Upper lobe of left lung (tissue), 4 donors: ENCODE results near the gene C1D.

Experiments used
- CTCF ChIP-seq, 6 experiments: fragments of 450-650 bp in 4 of 6; fragments of 200-600 bp in 2 of 6; sonication (generic) in 2 of 6; IDR thresholded peaks; one replicate each; pipeline ENCODE4 v1.5.1; 2016 to 2019; ENCODE audit warnings: antibody characterized with exemption in 6 of 6
- EP300 ChIP-seq, 4 donors: sonication (generic); formaldehyde crosslinking; IDR thresholded peaks; one replicate each; pipeline ENCODE4 v1.5.1; 2017; ENCODE audit warnings: antibody characterized with exemption in 4 of 4, control low read depth in 2 of 4

- TF ChIP-seq EP300 (IDR thresholded peaks at IDR 0.05) (no peak), CTCF (IDR thresholded peaks at IDR 0.05) (no peak)
These were observed 41.5 kb upstream of the C1D start for GRCh38 chr2:68104111-68104835.
